ENCODE measurements around the gene COLQ.

COLQ gene

GRCh38 chr3:15549846-15550245, 28.3 kb upstream of the COLQ start:
- Histone ChIP-seq H3K4me3 (ENCODE audit: low read length in 2 of 2) (no peak overlapping the region), H2BK120ac (ENCODE audit: low read depth, low read length) (no peak overlapping the region), H2BK15ac (ENCODE audit: low read length) (no peak overlapping the region), H3K23ac (ENCODE audit: low read depth, low read length, poor library complexity) (no peak overlapping the region), H3K4ac (ENCODE audit: low read length) (no peak overlapping the region), H2BK12ac (ENCODE audit: low read length) (no peak overlapping the region), H4K91ac (ENCODE audit: low read depth, low read length, poor library complexity) (no peak overlapping the region), H4K8ac (ENCODE audit: low read depth, low read length) (no peak overlapping the region), H3K36me3 (replicated peaks in 1 of 2; ENCODE audit: control insufficient read depth in 2 of 2, insufficient read depth in 2 of 2, low read length in 2 of 2) (peaks cover 1 to 4% of the 10 kb centered on the region in 2 donors), H3K4me1 (ENCODE audit: control insufficient read depth in 2 of 2, insufficient read depth in 1 of 2, low read depth in 1 of 2, low read length in 2 of 2) (no peaks in the 10 kb centered on the region), H3K27ac (replicated peaks; ENCODE audit: low read length) (no peak overlapping the region), H2BK5ac (ENCODE audit: low read length) (no peak overlapping the region), H3K18ac (ENCODE audit: low read length) (no peak overlapping the region), H3K9ac (ENCODE audit: low read depth, low read length, poor library complexity) (no peak overlapping the region), H3K79me1 (ENCODE audit: low read depth, low read length) (no peaks in the 10 kb centered on the region), H2AFZ (ENCODE audit: low read length) (no peak overlapping the region), H3K4me2 (ENCODE audit: insufficient read depth, low read length, poor library complexity, severe bottlenecking) (no peak overlapping the region), H3K27me3 (ENCODE audit: control insufficient read depth in 3 of 3, insufficient read depth in 3 of 3, low read depth in 1 of 3, low read length in 3 of 3) (no peaks in the 10 kb centered on the region), H2AK5ac (ENCODE audit: low read depth, low read length) (no peak overlapping the region), H3K9me3 (replicated peaks in 1 of 2; ENCODE audit: control insufficient read depth in 2 of 2, insufficient read depth in 1 of 2, low read depth in 1 of 2, low read length in 2 of 2) (no peaks in the 10 kb centered on the region), H3K14ac (ENCODE audit: low read length) (no peak overlapping the region)
- no peak for DNase-seq (ENCODE audit: low spot score)
- WGBS, 2 donors (ENCODE audit: extremely low coverage in 2 of 2, insufficient read length in 2 of 2, insufficient replicate concordance in 1 of 2), result no CpG with 5 or more reads among the region's 6 CpGs

GRCh38 chr3:15542614-15543013, 21.1 kb upstream of the COLQ start:
- Histone ChIP-seq H3K79me1 (ENCODE audit: low read depth, low read length) (no peaks in the 10 kb centered on the region), H3K4me3 (ENCODE audit: low read length in 2 of 2) (no peak overlapping the region), H3K23ac (ENCODE audit: low read depth, low read length, poor library complexity) (no peak overlapping the region), H3K18ac (ENCODE audit: low read length) (no peak overlapping the region), H2BK120ac (ENCODE audit: low read depth, low read length) (no peak overlapping the region), H2AFZ (ENCODE audit: low read length) (no peak overlapping the region), H2BK15ac (ENCODE audit: low read length) (no peak overlapping the region), H4K8ac (ENCODE audit: low read depth, low read length) (no peak overlapping the region), H3K4me2 (ENCODE audit: insufficient read depth, low read length, poor library complexity, severe bottlenecking) (no peak overlapping the region), H4K91ac (ENCODE audit: low read depth, low read length, poor library complexity) (no peak overlapping the region), H3K36me3 (replicated peaks in 1 of 2; ENCODE audit: control insufficient read depth in 2 of 2, insufficient read depth in 2 of 2, low read length in 2 of 2) (no peaks in the 10 kb centered on the region), H3K4ac (ENCODE audit: low read length) (no peak overlapping the region), H3K9ac (ENCODE audit: low read depth, low read length, poor library complexity) (no peak overlapping the region), H3K27me3 (ENCODE audit: control insufficient read depth in 3 of 3, insufficient read depth in 3 of 3, low read depth in 1 of 3, low read length in 3 of 3) (no peaks in the 10 kb centered on the region), H2AK5ac (ENCODE audit: low read depth, low read length) (no peak overlapping the region), H3K14ac (ENCODE audit: low read length) (no peak overlapping the region), H2BK5ac (ENCODE audit: low read length) (no peak overlapping the region), H3K27ac (replicated peaks; ENCODE audit: low read length) (no peak overlapping the region), H3K4me1 (ENCODE audit: control insufficient read depth in 2 of 2, insufficient read depth in 1 of 2, low read depth in 1 of 2, low read length in 2 of 2) (no peaks in the 10 kb centered on the region), H3K9me3 (replicated peaks in 1 of 2; ENCODE audit: control insufficient read depth in 2 of 2, insufficient read depth in 1 of 2, low read depth in 1 of 2, low read length in 2 of 2) (no peaks in the 10 kb centered on the region), H2BK12ac (ENCODE audit: low read length) (no peak overlapping the region)
- WGBS, 2 donors (ENCODE audit: extremely low coverage in 2 of 2, insufficient read length in 2 of 2, insufficient replicate concordance in 1 of 2), result no CpG with 5 or more reads among the region's 5 CpGs
- no peak for DNase-seq (ENCODE audit: low spot score)

- no peak overlapping the region for H3K23ac ChIP-seq (ENCODE audit: low read depth, low read length, poor library complexity)
- H2BK5ac ChIP-seq (ENCODE audit: low read length), result no peak overlapping the region
- H3K27ac ChIP-seq (replicated peaks; ENCODE audit: low read length), result no peak overlapping the region
- no peak overlapping the region for H3K18ac ChIP-seq (ENCODE audit: low read length)
- H3K4me3 ChIP-seq (ENCODE audit: low read length in 2 of 2), result no peak overlapping the region
- H3K79me1 ChIP-seq (ENCODE audit: low read depth, low read length), result no peaks in the 10 kb centered on the region
- H3K14ac ChIP-seq (ENCODE audit: low read length), result no peak overlapping the region
- H3K9me3 ChIP-seq (replicated peaks in 1 of 2; ENCODE audit: control insufficient read depth in 2 of 2, insufficient read depth in 1 of 2, low read depth in 1 of 2, low read length in 2 of 2), result no peaks in the 10 kb centered on the region
- H2BK12ac ChIP-seq (ENCODE audit: low read length), result no peak overlapping the region
- no peak overlapping the region for H3K4ac ChIP-seq (ENCODE audit: low read length)
- no peak overlapping the region for H4K8ac ChIP-seq (ENCODE audit: low read depth, low read length)
- DNase-seq (ENCODE audit: low spot score), result no peak
- H3K9ac ChIP-seq (ENCODE audit: low read depth, low read length, poor library complexity), result no peak overlapping the region
- no peak overlapping the region for H2BK120ac ChIP-seq (ENCODE audit: low read depth, low read length)
- no peak overlapping the region for H2AFZ ChIP-seq (ENCODE audit: low read length)
- no peaks in the 10 kb centered on the region for H3K27me3 ChIP-seq (ENCODE audit: control insufficient read depth in 3 of 3, insufficient read depth in 3 of 3, low read depth in 1 of 3, low read length in 3 of 3)
- WGBS, 2 donors (ENCODE audit: extremely low coverage in 2 of 2, insufficient read length in 2 of 2, insufficient replicate concordance in 1 of 2), result no CpG with 5 or more reads among the region's 4 CpGs
- H3K36me3 ChIP-seq (replicated peaks in 1 of 2; ENCODE audit: control insufficient read depth in 2 of 2, insufficient read depth in 2 of 2, low read length in 2 of 2), result no peaks in the 10 kb centered on the region
- no peak overlapping the region for H2BK15ac ChIP-seq (ENCODE audit: low read length)
- no peak overlapping the region for H3K4me2 ChIP-seq (ENCODE audit: insufficient read depth, low read length, poor library complexity, severe bottlenecking)
- no peak overlapping the region for H4K91ac ChIP-seq (ENCODE audit: low read depth, low read length, poor library complexity)
- no peak overlapping the region for H2AK5ac ChIP-seq (ENCODE audit: low read depth, low read length)
- no peaks in the 10 kb centered on the region for H3K4me1 ChIP-seq (ENCODE audit: control insufficient read depth in 2 of 2, insufficient read depth in 1 of 2, low read depth in 1 of 2, low read length in 2 of 2)
Observed at GRCh38 chr3:15541371-15541770, 19.9 kb upstream of the COLQ start.

- no peaks in the 10 kb centered on the region for H3K79me1 ChIP-seq (ENCODE audit: low read depth, low read length)
- H3K18ac ChIP-seq (ENCODE audit: low read length), result no peak overlapping the region
- no peak overlapping the region for H2BK120ac ChIP-seq (ENCODE audit: low read depth, low read length)
- no peak overlapping the region for H3K14ac ChIP-seq (ENCODE audit: low read length)
- no peak overlapping the region for H4K91ac ChIP-seq (ENCODE audit: low read depth, low read length, poor library complexity)
- no peak overlapping the region for H4K8ac ChIP-seq (ENCODE audit: low read depth, low read length)
- no peaks in the 10 kb centered on the region for H3K27me3 ChIP-seq (ENCODE audit: control insufficient read depth in 3 of 3, insufficient read depth in 3 of 3, low read depth in 1 of 3, low read length in 3 of 3)
- H2BK5ac ChIP-seq (ENCODE audit: low read length), result no peak overlapping the region
- H3K4ac ChIP-seq (ENCODE audit: low read length), result no peak overlapping the region
- H3K23ac ChIP-seq (ENCODE audit: low read depth, low read length, poor library complexity), result no peak overlapping the region
- no peak overlapping the region for H2BK12ac ChIP-seq (ENCODE audit: low read length)
- WGBS, 2 donors (ENCODE audit: extremely low coverage in 2 of 2, insufficient read length in 2 of 2, insufficient replicate concordance in 1 of 2), result no CpG with 5 or more reads among the region's 1 CpG
- no peaks in the 10 kb centered on the region for H3K4me1 ChIP-seq (ENCODE audit: control insufficient read depth in 2 of 2, insufficient read depth in 1 of 2, low read depth in 1 of 2, low read length in 2 of 2)
- no peak overlapping the region for H2AFZ ChIP-seq (ENCODE audit: low read length)
- H3K9me3 ChIP-seq (replicated peaks in 1 of 2; ENCODE audit: control insufficient read depth in 2 of 2, insufficient read depth in 1 of 2, low read depth in 1 of 2, low read length in 2 of 2), result no peaks in the 10 kb centered on the region
- no peaks in the 10 kb centered on the region for H3K36me3 ChIP-seq (replicated peaks in 1 of 2; ENCODE audit: control insufficient read depth in 2 of 2, insufficient read depth in 2 of 2, low read length in 2 of 2)
- no peak for DNase-seq (ENCODE audit: low spot score)
- no peak overlapping the region for H3K27ac ChIP-seq (replicated peaks; ENCODE audit: low read length)
- no peak overlapping the region for H3K4me2 ChIP-seq (ENCODE audit: insufficient read depth, low read length, poor library complexity, severe bottlenecking)
- H2BK15ac ChIP-seq (ENCODE audit: low read length), result no peak overlapping the region
- no peak overlapping the region for H2AK5ac ChIP-seq (ENCODE audit: low read depth, low read length)
- no peak overlapping the region for H3K9ac ChIP-seq (ENCODE audit: low read depth, low read length, poor library complexity)
- no peak overlapping the region for H3K4me3 ChIP-seq (ENCODE audit: low read length in 2 of 2)
Observed at GRCh38 chr3:15539066-15539465, 17.6 kb upstream of the COLQ start.
